Measurements from ENCODE around the gene GABARAPL1.
A peak's percentile ranks its signal among the peaks of the same experiment; 100 is the strongest.
"Not testable (repeated sequence)": the region's sequence is repeated elsewhere in the genome, so short reads cannot be mapped to it uniquely, and the experiment has no call there.

The GABARAPL1 gene

DNA sequence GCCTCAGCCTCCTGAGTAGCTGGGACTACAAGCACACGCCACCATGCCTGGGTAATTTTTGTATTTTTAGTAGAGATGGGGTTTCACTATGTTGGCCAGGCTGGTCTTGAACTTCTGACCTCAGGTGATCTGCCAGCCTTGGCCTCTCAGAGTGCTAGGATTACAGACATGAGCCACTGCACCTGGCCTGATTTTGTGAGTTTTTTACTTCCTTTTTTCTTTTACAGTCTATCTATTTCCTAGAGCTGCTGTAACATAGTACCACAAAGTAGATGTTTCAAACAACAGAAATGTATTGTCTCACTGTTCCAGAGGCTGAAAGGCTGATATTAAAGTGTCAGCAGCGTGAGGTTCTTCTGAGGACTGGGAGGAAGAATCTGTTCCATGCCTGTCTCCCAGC is 8.2 kb upstream of the GABARAPL1 start:
- not testable (repeated sequence) for DNase-seq (ENCODE audit: low spot score)

DNA sequence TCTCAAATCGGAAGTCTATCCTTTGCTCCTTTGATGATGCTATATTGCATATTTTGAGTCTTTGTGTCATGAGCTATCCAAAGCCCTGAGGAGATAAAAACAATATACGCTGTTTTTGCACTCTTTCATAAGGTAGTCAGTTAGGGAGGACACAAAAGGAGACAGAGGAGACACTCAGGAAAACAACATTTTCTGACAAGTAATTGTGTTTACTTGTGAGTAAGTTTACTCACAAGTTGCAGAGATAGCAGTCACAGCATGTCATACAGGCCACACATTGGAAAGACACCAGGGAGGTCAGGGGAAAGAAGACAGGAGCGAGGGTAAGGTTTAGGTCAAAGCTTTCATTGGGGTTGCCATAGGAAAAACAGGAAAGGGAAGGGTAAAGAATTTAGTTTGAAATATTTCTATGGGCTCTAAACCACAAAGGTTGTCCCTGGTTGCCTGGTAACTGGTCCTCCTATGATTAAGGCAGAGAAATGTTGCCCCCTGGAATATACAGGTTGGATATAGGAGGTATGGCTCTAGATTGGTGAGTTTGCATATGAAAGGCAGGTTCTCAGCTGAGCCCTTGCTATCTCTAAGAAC is 7.4 kb upstream of the GABARAPL1 start:
- no peak for DNase-seq (ENCODE audit: low spot score)

DNA sequence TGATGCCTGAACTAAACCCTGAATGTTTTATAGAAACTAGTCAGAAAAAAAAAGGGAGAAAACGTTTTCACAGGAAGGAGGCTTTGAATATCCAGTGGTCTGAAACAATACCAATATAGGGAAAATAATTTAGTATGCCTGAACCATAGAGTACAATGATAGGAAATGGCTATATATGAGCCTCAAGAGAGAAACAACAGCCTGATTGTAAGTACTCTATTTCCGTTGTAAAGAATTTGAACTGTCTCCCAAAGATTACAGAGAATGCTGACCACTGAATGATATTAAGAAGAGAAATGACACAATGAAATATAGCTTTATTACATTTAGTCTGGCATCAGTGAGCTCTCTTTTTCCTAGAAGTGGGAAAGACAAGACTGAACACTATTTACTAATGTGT is 5.5 kb upstream of the GABARAPL1 start:
- no peak for DNase-seq (ENCODE audit: low spot score)

DNA sequence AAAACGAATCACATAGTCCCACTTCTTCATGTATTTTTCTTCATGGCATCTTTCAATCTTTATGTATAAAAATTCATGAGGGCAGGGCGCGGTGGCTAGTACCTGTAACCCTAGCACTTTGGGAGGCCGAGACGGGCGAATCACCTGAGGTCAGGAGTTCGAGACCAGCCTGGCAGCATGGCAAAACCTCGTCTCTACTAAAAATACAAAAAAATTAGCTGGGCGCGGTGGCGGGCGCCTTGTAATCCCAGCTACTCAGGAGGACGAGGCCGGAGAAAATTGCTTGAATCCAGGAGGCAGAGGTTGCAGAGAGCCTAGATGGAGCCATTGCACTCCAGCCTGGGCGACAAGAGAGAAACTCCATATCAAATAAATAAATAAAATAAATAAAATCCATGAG is 2.5 kb upstream of the GABARAPL1 start:
- DNase-seq (ENCODE audit: low spot score), result no peak

DNA sequence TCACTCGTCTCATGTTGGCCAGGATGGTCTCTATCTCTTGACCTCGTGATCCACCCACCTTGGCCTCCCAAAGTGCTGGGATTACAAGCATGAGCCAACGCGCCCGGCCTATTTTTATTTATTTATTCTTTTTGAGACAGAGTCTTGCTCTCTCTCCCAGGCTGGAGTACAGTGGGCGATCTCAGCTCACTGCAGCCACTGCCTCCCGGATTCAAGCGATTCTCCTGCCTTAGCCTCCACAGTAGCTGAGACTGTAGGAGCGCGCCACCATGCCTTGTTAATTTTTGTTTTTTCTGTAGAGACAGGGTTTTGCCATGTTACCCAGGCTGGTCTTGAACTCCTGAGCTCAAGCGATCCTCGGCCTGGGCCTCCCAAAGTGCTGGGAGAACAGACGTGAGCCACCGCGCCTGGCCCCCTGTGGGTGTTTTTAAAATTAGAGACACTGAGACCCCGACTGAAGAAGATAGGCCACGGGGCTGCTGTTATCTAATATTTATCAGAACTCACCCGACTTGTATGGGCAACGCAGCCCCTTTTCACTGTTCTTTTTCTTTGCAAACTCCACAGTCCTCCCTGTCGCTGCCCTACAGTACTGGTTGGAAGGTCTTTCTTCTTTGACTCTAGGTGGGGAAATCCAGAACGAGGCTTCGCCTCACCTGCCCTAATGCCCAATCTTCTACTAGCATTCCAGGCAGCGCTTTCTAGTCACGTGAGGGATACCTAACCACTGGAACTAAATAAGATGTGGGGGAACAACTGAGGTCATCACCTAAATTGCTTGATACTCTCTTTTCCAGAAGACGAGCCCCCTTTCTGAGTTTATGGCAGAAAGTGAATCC is 1.4 kb upstream of the GABARAPL1 start:
- no peak for DNase-seq (ENCODE audit: low spot score)

DNA sequence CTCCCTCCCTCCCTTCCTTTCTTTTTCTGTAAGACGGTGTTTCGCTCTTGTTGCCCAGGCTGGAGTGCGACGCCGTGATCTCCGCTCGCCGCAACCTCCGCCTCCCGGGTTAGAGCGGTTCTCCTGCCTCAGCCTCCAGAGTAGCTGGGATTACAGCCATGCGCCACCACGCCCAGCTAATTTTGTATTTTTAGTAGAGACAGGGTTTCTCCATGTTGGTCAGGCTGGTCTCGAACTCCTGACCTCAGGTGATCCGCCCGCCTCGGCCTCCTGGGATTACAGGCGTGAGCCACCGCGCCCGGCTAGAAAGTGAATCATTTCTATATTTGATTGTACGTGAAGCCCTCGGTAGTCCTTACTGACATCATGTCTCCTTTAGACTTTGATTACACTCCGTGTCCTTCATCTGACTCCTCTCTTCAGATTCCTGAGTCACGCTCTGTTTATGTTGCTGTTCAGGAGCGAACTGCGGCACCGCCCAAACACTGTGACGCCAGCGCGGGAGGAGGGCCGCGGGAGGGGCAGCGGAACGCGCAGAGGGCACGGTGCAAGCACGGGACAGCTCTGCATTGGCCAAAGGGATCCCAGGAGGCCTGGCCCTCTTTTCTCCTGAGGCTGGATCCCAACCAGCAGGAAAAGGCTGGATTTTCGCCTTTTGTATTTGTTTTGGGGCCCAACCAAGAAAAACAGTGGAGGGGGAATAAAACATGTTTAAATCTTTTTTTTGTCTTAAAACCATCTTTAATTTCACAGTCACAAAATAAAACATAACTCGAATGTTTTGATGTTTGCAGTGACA is 538 bp upstream of the GABARAPL1 start:
- DNase-seq (ENCODE audit: low spot score), result peak; percentile 95

DNA sequence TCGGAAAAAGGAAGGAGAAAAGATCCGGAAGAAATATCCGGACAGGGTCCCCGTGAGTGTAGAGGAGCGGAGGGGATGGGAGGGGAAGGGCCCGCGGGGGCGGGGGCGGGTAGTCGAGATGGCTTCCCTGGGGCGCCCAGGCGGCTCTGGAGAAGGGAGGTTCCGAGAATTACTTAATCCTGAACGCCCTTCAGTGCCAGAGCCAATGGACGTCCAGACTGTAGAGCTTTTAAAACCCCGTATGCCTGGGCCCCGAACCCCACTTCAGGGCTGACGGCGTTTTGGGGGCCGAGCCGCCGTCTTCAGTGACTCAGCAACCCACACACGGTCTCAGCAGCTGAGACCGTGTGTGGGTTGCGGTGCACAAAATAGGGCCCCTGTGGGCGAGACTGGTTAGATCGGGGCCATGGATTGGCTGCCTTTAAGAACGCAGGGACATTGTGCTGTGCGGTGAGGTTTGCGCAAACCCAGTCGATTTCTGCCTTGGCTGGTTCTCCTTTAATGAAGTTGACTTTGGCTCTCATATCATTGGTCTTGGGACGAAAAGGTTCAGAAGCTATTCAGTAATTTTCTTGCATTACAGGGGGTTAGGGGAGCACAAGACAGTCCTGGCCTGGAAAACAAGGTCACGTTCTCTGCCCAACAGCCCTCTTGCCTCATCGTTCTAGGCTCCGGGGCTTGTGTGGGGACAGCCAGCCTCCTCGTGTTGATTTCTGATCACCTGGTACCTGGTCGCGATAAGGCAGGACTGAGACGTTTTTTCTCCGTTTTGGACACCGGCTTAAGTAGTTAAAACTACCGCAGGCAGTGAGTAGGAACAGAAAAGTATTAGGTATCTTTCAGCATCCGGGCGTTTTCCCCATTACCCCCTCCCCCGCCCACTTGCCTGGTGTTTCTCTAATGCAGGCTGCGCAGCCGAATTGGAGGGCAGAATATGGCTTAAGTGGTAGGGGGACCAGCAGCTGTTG is 775 bp downstream of the GABARAPL1 start:
- peak; percentile 75 for DNase-seq (ENCODE audit: low spot score)

DNA sequence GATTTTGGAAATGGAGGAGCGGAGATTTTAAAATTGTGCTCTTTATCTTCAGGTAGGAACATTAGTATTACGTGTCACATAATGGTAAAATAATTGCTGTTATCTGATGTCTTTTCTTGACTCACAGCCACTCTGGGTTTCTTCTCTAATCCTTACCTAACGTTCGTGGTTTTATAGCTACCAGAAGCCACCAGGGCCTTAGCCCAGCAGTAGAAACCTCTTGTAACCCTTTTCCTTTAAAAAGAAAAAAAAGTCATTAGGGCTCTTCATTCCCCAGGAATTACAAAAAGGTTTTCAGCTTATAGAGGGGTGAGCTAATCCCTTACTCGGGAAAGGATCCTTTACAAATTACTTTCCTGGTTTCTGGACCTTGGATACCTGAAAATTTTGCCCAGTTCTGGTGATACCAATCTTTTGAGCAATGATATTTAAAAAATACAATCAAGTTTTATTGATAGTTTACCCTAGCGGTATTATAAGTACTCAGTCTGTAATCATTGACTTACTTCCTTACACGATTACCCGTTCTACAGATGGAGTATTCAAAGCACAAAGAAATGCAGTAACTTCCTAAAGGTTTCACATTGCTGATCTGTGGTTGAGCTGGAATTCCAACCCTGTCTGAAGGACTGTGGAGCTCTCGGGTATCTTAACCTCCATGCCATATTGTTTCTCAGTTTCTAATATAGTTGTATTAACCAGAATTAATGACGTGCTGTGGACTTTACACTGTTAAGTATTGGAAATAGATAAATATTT is 1.6 kb downstream of the GABARAPL1 start:
- no peak for DNase-seq (ENCODE audit: low spot score)

DNA sequence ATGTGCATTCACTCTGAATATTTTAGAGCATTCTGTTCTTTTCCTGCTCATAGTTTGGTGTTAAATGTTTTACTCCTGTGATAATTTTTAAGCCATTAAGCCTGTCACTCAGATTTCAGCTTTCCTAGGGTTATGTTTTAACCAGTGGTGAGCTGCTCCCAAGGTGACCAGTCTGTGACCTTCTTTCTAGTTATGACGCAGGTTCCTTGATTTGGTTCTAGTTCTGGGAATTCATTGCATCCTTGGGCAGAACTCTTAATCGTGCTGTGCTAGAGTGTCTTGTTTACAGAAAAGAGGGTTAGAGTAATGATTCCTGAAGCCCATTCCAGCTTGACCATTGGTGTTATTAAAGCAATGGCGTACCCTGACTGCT is 2.2 kb downstream of the GABARAPL1 start:
- no peak for DNase-seq (ENCODE audit: low spot score)

DNA sequence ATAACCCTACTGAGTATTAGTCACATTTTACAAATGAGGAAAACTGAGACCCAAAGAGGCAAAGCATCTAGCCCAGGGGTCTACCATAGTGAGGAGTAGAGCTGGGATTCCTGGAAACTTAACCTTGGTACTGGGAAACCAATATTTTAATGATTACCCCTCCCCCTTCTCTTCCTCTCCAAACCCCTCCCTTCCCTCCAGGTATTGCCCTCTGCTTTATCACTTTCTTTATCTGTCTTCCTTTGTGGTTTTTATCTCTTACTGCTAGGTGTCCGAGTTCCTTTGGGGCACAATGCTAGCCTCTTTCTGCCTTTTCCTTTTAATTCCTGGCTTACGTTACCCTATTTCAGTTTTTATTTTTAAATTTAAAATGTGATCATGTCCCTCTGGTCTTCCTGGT is 2.8 kb downstream of the GABARAPL1 start:
- DNase-seq (ENCODE audit: low spot score), result no peak

DNA sequence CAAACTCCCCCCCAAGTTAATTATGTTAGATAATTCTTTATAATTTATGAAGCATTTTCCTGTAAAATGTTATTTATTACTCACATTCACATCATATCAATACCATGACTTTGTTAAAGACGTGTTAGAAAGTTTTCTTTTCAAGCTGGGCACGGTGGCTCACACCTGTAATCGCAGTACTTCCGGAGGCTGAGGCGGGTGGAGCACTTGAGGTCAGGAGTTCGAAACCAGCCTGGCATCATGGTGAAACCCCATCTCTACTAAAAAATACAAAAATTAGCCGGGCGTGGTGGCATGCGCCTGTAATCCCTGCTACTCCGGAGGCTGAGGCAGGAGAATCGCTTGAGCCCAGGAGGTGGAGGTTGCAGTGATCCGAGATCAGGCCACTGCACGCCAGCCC is 3.3 kb downstream of the GABARAPL1 start:
- not testable (repeated sequence) for DNase-seq (ENCODE audit: low spot score)

DNA sequence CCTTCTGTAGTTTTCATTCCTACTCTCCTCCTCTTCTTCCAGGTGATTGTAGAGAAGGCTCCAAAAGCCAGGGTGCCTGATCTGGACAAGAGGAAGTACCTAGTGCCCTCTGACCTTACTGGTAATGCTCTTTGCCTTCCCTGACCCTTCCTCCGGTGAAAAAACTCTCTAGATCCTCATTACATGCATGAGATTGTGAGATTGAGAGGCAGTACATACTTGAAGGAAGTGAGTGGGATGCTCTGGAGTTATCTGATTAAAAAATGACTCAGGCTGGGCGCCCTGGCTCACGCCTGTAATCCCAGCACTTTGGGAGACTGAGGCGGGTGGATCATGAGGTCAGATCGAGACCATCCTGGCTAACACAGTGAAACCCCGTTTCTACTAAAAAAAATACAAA is 5.3 kb downstream of the GABARAPL1 start:
- DNase-seq (ENCODE audit: low spot score), result no peak

DNA sequence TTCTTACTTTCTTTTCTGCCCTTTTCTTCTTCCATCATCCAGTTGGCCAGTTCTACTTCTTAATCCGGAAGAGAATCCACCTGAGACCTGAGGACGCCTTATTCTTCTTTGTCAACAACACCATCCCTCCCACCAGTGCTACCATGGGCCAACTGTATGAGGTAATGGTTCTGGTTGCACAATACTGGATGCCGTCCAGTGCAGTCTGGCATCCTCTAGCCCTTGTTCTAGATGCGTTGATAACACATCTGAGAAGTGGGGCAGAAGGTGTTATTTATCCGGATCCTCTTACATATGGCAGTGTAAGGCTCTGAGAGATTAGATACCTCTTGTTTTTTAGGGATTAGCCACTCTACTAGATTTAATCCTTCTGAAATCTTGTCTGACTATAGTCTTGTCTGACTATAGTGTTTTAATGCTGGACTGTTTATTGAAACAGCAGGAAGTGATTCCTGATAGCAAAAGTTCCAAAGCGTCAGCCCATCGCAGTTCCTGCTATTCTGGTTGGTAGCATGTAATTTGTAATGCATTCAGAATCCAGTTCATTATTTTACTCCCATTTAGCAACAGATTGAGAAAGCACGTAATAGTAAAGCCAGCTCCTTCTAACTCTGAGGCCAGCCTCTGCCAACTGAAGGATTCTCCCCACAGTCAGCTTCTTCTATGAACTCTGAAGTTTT is 7.9 kb downstream of the GABARAPL1 start:
- no peak for DNase-seq (ENCODE audit: low spot score)

DNA sequence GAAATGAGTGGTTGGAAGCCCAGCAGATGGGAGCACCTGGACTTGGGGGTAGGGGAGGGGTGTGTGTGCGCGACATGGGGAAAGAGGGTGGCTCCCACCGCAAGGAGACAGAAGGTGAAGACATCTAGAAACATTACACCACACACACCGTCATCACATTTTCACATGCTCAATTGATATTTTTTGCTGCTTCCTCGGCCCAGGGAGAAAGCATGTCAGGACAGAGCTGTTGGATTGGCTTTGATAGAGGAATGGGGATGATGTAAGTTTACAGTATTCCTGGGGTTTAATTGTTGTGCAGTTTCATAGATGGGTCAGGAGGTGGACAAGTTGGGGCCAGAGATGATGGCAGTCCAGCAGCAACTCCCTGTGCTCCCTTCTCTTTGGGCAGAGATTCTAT is 9.2 kb downstream of the GABARAPL1 start:
- no peak for DNase-seq (ENCODE audit: low spot score)

DNA sequence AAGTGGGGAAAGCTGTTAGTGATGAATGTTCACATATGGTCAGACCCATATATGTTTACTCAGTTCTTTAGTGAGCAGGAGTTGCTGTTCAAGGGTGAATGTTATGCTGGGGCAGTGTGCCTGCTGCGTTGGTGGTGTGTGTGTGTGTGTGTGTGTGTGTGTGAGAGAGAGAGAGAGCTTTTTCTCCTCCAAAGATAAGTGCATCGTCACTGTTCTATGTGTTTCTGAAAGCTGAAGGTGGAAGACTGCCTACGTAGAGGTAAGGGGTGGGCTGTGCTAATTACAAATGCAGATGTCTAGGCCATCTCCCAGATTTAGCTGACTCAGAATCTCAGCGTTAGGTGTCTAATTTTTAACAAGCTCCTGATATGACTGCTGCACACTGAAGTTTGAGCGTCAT is 10.5 kb downstream of the GABARAPL1 start:
- no peak for DNase-seq (ENCODE audit: low spot score)

DNA sequence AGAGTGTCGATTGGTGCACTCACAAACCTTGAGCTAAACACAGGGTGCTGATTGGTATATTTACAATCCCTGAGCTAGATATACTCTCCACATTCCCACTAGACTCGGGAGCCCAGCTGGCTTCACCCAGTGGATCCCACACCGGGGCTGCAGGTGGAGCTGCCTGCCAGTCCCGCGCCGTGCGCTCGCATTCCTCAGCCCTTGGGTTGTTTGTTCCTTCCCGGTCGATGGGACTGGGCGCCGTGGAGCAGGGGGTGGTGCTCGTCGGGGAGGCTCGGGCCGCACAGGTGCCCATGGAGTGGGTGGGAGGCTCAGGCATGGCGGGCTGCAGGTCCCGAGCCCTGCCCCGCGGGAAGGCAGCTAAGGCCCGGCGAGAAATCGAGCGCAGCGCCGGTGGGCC is 12.7 kb downstream of the GABARAPL1 start:
- not testable (repeated sequence) for DNase-seq (ENCODE audit: low spot score)

DNA sequence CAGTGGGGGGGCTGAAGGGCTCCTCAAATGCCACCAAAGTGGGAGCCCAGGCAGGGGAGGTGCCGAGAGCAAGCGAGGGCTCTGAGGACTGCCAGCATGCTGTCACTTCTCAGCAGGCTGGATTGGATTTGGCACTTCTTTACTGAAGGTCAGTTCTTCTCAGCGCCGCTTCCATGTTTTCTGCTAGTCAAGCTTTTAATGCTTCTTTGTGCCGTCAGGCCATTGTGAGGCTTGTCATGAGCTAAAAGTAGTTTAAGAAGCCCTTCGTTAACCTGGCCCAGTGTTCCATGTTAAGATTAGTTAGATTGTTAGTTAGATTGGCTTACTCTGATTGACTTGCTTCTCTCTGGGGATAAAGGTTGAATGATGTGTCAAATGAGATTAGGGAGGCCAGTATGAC is 13.4 kb downstream of the GABARAPL1 start:
- DNase-seq (ENCODE audit: low spot score), result no peak

DNA sequence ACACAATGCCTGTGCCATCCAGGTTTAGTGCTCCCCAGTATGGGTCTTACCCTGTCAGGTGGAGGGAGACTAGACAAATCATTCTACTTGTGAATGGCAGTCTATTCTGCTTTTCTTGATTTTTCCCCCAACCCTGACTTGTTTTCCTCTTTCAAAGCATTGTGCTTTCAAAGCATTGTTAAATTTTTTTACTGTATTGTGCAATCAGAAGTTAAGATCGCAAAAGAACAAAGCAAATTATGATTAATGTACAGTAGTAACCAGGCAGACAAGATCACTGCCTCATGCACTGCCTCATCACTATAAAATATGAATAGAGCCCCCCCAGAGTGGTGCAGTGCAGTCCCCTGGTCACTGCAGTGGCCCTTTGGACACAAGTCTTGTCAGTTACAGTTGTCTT is 14.1 kb downstream of the GABARAPL1 start:
- DNase-seq (ENCODE audit: low spot score), result no peak

DNA sequence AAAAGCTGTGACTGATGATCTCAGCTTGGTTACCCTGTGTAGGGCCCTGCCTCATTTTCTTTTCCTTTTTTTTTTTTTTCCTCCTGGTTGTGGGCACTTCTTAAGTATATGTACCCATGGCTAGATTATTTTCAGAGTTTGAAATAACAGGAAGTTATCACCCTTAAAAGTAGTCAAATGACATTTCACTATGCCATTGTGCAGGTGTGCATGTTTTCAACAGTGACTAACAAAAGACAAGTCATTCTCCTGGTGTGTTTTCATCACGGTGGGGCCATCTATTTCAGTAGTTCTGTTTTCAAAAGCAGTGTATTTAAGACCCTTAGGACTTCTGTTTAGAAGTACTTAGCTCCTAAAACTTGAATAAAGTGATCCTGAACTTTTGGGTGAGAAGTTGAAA is 15.0 kb downstream of the GABARAPL1 start:
- DNase-seq (ENCODE audit: low spot score), result no peak

DNA sequence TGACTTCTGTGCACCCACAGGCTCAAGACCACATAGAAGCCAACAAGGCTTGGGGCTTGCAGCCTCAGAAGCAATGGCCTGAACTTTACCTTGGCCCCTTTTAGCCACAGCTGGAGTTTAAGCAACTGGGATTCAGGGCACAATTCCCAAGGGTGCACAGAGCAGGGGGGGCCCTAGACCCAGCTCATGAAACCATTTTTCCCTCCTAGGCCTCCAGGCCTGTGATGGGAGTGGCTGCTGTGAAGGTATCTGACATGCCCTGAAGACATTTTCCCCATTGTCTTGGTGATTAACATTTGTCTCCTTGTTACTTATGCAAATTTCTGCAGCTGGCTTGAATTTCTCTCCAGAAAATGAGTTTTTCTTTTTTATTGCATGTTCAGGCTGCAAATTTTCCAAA is 21.9 kb downstream of the GABARAPL1 start:
- DNase-seq (ENCODE audit: low spot score), result no peak

Measured in iPS-NIHi11 (cell line).